IPS DF 6.9 (cell line): Measurements from ENCODE around the gene CHMP1A.

ENCODE experiments used
- DNase-seq: peaks from one replicate; pipeline ENCODE4 v3.0.0-alpha.2; 2013; ENCODE audit warnings: low read depth, low spot score
- H3K27ac ChIP-seq: one replicate; pipeline ENCODE4 v1.5.1; 2013; ENCODE audit warnings: low read length, control low read depth
- H3K27me3 ChIP-seq: 2 replicates; pipeline ENCODE4 v1.6.1; 2013; ENCODE audit warnings: mild to moderate bottlenecking, low read length; ENCODE audit not compliant: control insufficient read depth, insufficient read depth
- H3K36me3 ChIP-seq: 2 replicates; pipeline ENCODE4 v1.6.1; 2013; ENCODE audit warnings: low read length; ENCODE audit not compliant: control insufficient read depth, insufficient read depth
- H3K4me1 ChIP-seq: 2 replicates; pipeline ENCODE4 v1.6.1; 2013; ENCODE audit warnings: low read length; ENCODE audit not compliant: control insufficient read depth, insufficient read depth
- H3K4me3 ChIP-seq: 2 replicates; pipeline ENCODE4 v1.5.1; 2013; ENCODE audit warnings: mild to moderate bottlenecking, low read length
- H3K9me3 ChIP-seq: 2 replicates; pipeline ENCODE4 v1.6.1; 2013; ENCODE audit warnings: low read length, inconsistent platforms; ENCODE audit not compliant: control insufficient read depth, insufficient read depth
- WGBS: extraction: QIAGEN DNeasy Blood & Tissue Kit; methylation state at CpG from one replicate; pipeline ENCODE4 v1.1.7; 2013; ENCODE audit warnings: mixed read lengths, missing lambda C conversion rate; ENCODE audit not compliant: insufficient read length, insufficient coverage; 5-methylcytosine and 5-hydroxymethylcytosine counted together

Gene CHMP1A

DNA sequence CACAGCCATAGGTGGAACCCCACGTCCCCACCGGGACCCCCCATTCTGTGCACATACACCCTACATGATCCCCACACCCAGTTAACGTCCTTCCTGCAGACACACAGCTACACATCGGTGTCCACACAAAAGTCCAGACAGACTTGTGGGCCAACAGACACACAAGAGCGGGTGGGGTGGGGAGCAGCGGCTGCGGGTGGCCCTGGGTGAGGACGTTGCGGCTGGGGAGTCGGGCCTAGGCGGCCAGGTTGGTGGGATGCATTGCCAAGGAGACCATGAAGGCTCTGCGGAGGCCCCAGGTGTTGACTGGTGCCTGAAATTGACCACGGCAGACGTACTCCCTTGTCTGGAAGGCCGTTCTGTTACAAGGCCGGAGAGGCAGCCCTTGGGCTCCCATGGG is 52.7 kb downstream of the CHMP1A start:
- Histone ChIP-seq H3K27ac (no peak overlapping the region), H3K4me1 (peaks cover 6% of the 10 kb centered on the region), H3K4me3 (no peak overlapping the region), H3K27me3 (no peaks in the 10 kb centered on the region), H3K36me3 (no peaks in the 10 kb centered on the region), H3K9me3 (no peaks in the 10 kb centered on the region)
- DNase-seq: no peak
- no CpG with 5 or more reads among the region's 16 CpGs for WGBS

- WGBS: no CpG with 5 or more reads among the region's 5 CpGs
- no peak overlapping the region for H3K27ac ChIP-seq
- H3K9me3 ChIP-seq: no peaks in the 10 kb centered on the region
- no peaks in the 10 kb centered on the region for H3K27me3 ChIP-seq
- H3K4me3 ChIP-seq: no peak overlapping the region
- H3K36me3 ChIP-seq: no peaks in the 10 kb centered on the region
- peaks cover 9% of the 10 kb centered on the region for H3K4me1 ChIP-seq
- DNase-seq: no peak
These were observed 54.4 kb downstream of the CHMP1A start for GRCh38 chr16:89602952-89603590.

DNA sequence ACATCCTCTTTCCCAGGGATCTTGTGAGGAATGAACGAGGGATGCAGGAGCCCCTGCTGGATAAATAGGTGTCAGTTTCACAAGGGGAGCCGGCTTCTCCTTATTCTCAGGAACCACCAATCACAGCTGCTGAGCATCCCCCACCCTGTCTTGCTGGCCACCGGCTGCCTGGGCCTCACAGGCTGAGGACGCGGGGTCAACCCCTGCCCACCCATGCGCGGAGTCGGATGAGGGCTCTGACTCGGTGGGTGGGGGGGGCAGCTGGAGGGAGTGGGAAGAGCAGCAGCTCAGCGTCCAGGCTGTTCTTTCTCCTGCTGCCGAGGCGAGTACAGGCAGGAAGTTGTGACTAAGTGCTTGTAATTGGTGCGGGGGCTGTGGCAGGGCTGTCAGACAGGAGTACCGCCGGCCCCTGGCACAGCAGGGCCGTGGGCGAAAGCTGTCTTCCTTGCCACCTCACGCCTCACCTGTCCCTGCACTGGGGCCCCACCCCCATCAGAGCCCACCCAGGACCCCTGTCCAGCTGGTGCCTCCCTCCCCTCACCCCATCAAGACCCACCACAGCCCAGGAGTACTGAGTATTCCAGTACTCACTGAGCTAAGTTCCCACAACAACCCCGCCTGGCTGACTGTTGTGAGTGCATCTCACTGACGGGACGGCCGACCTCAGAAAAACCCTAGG is 55.1 kb downstream of the CHMP1A start:
- H3K4me3 ChIP-seq: no peak overlapping the region
- WGBS: no CpG with 5 or more reads among the region's 22 CpGs
- H3K36me3 ChIP-seq: no peaks in the 10 kb centered on the region
- H3K9me3 ChIP-seq: no peaks in the 10 kb centered on the region
- no peak overlapping the region for H3K27ac ChIP-seq
- no peaks in the 10 kb centered on the region for H3K27me3 ChIP-seq
- H3K4me1 ChIP-seq: peaks cover 9% of the 10 kb centered on the region
- no peak for DNase-seq

DNA sequence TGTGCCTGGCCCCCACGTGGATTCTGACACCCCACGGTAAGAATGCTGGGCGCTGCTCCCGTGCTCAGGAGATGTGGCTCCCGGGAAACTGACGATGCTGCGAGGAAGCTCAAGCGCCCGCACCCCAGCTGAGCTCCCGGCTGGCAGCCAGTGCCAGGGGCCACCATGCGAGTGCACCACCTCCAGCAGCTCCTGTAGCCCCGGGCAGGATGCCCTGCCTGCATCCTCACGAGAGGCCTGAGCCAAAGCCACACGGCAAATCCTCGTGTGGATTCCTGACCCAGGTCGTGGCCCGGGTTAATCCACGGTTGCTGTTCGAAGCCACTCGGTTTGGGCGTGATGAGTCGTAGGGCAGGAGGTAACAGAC is 55.6 kb downstream of the CHMP1A start:
- peaks cover 9% of the 10 kb centered on the region for H3K4me1 ChIP-seq
- no peak overlapping the region for H3K27ac ChIP-seq
- no peak for DNase-seq
- no peak overlapping the region for H3K4me3 ChIP-seq
- H3K9me3 ChIP-seq: no peaks in the 10 kb centered on the region
- H3K27me3 ChIP-seq: no peaks in the 10 kb centered on the region
- WGBS: no CpG with 5 or more reads among the region's 22 CpGs
- no peaks in the 10 kb centered on the region for H3K36me3 ChIP-seq

DNA sequence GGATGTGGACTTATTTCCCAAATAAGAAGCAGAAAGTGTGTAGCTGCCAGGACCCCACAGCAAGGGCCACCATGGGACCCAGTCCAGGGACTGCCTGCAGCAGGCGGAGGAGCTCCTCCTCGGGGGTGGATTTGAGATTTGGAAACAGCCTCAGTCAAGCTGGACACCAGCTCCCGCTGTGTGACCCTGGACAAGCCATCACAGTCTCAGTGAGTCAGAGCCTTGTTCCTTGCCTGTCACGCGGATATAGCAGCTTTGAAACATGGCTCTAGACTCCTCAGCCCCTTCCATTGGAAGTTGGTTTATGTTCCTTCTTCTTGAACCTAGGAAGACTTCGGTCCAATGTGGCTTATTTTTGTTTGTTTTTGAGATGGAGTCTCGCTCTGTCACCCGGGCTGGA is 56.6 kb downstream of the CHMP1A start:
- Histone ChIP-seq H3K36me3 (peaks cover 1% of the 10 kb centered on the region; the same call in 1 of the 2 replicates), H3K27me3 (no peaks in the 10 kb centered on the region), H3K4me1 (peaks cover 9% of the 10 kb centered on the region), H3K27ac (no peak overlapping the region), H3K4me3 (no peak overlapping the region), H3K9me3 (no peaks in the 10 kb centered on the region)
- no peak for DNase-seq
- WGBS: no CpG with 5 or more reads among the region's 8 CpGs

DNA sequence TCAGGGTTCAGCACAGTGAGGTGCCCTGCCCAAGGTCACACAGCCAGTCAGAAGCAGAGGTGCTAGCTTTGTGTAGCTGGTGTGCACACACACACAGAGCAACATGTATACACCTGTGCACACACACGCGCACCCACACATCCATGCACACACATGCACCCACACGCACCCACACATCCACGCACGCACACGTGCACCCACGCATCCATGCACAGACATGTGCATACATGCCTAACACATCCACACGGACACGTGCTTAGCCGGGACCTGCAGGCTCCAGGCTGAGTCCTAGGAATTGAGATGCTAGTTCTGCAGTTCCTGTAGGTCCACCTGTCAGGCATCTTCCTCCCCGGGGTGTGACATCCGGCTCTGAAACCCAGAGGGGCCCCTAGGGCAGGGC is 57.1 kb downstream of the CHMP1A start:
- no peak for DNase-seq
- H3K9me3 ChIP-seq: no peaks in the 10 kb centered on the region
- H3K36me3 ChIP-seq: peaks cover 4% of the 10 kb centered on the region; the same call in 1 of the 2 replicates
- H3K4me1 ChIP-seq: peaks cover 9% of the 10 kb centered on the region
- no peak overlapping the region for H3K4me3 ChIP-seq
- H3K27ac ChIP-seq: no peak overlapping the region
- H3K27me3 ChIP-seq: no peaks in the 10 kb centered on the region
- no CpG with 5 or more reads among the region's 12 CpGs for WGBS

DNA sequence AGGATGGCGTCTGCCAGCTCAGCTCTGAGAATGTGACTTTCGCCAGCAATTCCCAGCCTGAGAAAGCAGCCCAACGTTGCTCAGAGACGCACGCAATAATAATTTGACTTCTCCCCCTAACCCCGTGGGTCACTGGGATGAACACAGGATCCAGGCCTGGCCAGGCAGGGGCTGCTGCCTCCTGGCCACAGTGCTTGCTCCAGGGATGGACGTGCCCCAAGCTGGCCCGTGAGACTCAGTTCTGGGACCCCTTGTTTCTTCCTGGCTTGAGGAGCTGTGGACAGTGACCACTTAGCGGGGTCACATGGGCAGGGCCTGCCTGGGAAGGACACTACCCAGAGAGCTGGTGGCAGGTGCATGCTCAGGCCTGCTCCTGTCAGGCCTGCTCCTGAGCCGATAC is 57.6 kb downstream of the CHMP1A start:
- WGBS: no CpG with 5 or more reads among the region's 10 CpGs
- DNase-seq: no peak
- H3K36me3 ChIP-seq: peaks cover 4% of the 10 kb centered on the region; the same call in 1 of the 2 replicates
- H3K4me3 ChIP-seq: no peak overlapping the region
- H3K4me1 ChIP-seq: peaks cover 9% of the 10 kb centered on the region
- no peak overlapping the region for H3K27ac ChIP-seq
- no peaks in the 10 kb centered on the region for H3K27me3 ChIP-seq
- H3K9me3 ChIP-seq: no peaks in the 10 kb centered on the region

DNA sequence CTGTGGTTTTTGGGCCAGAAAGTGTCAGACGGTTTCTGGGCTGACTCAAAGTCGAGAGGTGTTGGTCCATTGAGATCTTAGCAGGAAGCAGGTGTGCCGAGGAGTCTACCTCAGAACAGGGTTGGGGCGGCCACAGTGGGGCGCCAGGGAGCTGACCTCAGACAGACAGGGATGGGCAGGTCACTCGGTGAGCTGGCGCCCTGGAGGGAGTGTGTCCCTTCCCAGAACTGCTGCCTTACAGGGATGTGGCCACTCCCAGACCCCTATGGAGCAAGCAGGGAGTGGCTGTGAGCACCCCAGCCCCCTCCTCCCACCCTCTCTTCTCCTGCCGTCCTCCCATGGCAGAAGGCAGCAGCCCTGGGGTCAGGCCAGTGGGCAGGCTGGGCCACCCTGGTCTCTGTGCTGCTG is 58.1 kb downstream of the CHMP1A start:
- WGBS: no CpG with 5 or more reads among the region's 8 CpGs
- Histone ChIP-seq H3K4me1 (peaks cover 9% of the 10 kb centered on the region), H3K4me3 (no peak overlapping the region), H3K27me3 (no peaks in the 10 kb centered on the region), H3K36me3 (peaks cover 4% of the 10 kb centered on the region; the same call in 1 of the 2 replicates), H3K9me3 (no peaks in the 10 kb centered on the region), H3K27ac (no peak overlapping the region)
- no peak for DNase-seq

DNA sequence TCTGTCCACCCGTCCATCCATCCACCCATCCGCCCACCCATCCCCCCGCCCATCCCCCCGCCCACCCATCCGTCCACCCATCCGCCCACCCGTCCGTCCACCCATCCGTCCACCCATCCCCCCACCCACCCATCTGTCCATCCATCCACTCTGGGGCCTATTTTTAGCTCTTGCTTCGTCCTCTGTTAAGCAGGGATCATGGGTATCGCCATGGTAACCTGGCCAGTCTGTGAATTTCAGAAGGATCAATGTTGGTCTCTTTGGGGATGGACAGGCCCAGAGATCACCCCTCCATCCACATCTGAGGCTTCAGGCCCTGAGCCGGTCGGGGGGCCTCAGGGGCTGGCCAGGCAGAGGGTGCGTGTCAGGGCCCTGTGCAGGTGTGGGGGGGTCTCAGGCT is 59.3 kb downstream of the CHMP1A start:
- no peaks in the 10 kb centered on the region for H3K27me3 ChIP-seq
- no peak for DNase-seq
- WGBS: no CpG with 5 or more reads among the region's 14 CpGs
- no peak overlapping the region for H3K4me3 ChIP-seq
- no peaks in the 10 kb centered on the region for H3K9me3 ChIP-seq
- peaks cover 9% of the 10 kb centered on the region for H3K4me1 ChIP-seq
- H3K36me3 ChIP-seq: peaks cover 4% of the 10 kb centered on the region; the same call in 1 of the 2 replicates
- no peak overlapping the region for H3K27ac ChIP-seq

- H3K4me1 ChIP-seq: peaks cover 5% of the 10 kb centered on the region
- H3K36me3 ChIP-seq: peaks cover 4% of the 10 kb centered on the region; the same call in 1 of the 2 replicates
- no peak for DNase-seq
- no peaks in the 10 kb centered on the region for H3K9me3 ChIP-seq
- no peak overlapping the region for H3K27ac ChIP-seq
- H3K27me3 ChIP-seq: no peaks in the 10 kb centered on the region
- no peak overlapping the region for H3K4me3 ChIP-seq
- no CpG with 5 or more reads among the region's 19 CpGs for WGBS
These were observed 60.4 kb downstream of the CHMP1A start for GRCh38 chr16:89596957-89597649.
